ENCODE results near the gene RASA2.
A peak's percentile ranks its signal among the peaks of the same experiment; 100 is the strongest.

RASA2 gene

DNA sequence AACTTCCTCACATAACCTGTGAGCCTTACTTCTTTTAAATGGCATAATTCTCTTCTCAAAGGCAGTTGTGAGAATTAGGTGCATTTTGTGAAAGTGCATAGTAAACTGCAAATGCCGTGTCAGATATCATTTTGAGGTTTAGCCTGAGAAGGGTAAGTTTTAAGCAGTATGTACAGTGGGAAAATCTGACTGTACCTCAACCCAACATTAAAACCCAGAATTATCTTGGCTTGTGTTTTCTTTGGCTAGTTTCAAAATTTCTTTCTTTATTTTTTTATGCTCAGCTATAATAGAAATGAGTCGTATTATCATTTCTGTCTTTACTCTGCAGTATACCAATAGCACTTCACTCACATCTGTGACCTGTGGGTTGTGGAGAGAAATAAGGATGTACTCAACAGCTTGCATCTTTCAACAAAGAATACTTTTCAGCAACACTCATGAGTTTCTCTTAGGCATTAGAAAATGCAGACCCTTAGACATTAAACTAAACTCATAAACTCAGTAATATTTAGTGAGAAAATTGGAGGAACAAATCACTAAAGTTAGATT is 65.7 kb downstream of the RASA2 start:
- Histone ChIP-seq H3K9me2 (replicated peaks; ENCODE audit: low read depth, low read length) (no peaks in the 10 kb centered on the region), H3K4me1 (ENCODE audit: insufficient read depth, low read length, poor library complexity, severe bottlenecking) (peaks cover 22% of the 10 kb centered on the region), H3K27me3 (ENCODE audit: insufficient read depth, low read length, poor library complexity, severe bottlenecking) (no peaks in the 10 kb centered on the region), H3K9me3 (ENCODE audit: insufficient read depth, low read depth, low read length) (peaks cover 6% of the 10 kb centered on the region; the same call in 1 of the 2 replicates), H3F3A (ENCODE audit: low read depth) (peaks cover 5% of the 10 kb centered on the region; the same call in 1 of the 2 replicates), H3K9ac (ENCODE audit: low read depth, low read length, poor library complexity, severe bottlenecking) (no peak overlapping the region), H3K4me3 (ENCODE audit: low read length, poor library complexity, severe bottlenecking) (peak overlapping the region; percentile 11), H3K4me2 (ENCODE audit: low read depth, low read length, poor library complexity, severe bottlenecking) (peak overlapping the region; percentile 58), H4K20me1 (ENCODE audit: insufficient read depth, low read length, poor library complexity, severe bottlenecking) (peaks cover 17% of the 10 kb centered on the region), H3K79me2 (ENCODE audit: insufficient read depth, low read length) (peaks cover 20% of the 10 kb centered on the region), H3K36me3 (ENCODE audit: insufficient read depth, low read length) (peaks cover 51% of the 10 kb centered on the region), H2AFZ (ENCODE audit: low read length) (no peak overlapping the region)
- TF ChIP-seq EZH2phosphoT487 (IDR thresholded peaks at IDR 0.05; ENCODE audit: borderline replicate concordance), result no peak
- TF ChIP-seq, protein P1, sequence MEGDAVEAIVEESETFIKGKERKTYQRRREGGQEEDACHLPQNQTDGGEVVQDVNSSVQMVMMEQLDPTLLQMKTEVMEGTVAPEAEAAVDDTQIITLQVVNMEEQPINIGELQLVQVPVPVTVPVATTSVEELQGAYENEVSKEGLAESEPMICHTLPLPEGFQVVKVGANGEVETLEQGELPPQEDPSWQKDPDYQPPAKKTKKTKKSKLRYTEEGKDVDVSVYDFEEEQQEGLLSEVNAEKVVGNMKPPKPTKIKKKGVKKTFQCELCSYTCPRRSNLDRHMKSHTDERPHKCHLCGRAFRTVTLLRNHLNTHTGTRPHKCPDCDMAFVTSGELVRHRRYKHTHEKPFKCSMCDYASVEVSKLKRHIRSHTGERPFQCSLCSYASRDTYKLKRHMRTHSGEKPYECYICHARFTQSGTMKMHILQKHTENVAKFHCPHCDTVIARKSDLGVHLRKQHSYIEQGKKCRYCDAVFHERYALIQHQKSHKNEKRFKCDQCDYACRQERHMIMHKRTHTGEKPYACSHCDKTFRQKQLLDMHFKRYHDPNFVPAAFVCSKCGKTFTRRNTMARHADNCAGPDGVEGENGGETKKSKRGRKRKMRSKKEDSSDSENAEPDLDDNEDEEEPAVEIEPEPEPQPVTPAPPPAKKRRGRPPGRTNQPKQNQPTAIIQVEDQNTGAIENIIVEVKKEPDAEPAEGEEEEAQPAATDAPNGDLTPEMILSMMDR (conservative IDR thresholded peaks at IDR 0.05; ENCODE audit: low read length), result no peak

DNA sequence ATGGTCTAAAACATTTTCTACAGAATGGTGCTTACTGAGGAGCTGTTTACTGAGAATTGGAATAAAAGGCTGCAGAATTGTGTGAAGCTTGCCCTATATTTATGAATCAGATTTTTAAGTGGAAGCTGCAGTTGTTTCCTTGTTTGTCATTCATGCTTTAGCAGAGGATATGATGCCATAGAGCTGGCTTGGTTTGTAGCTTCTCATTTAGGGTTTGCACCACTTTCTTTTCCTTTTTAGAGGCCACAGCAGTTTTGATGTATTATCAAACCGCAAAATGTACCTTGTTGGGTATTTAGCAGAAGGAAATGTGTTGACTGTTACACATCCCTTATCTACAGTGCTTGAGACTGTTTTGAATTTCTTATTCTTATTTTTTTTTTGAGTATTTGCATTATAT is 66.2 kb downstream of the RASA2 start:
- no peak overlapping the region for H2AFZ ChIP-seq (ENCODE audit: low read length)
- H3K9me3 ChIP-seq (ENCODE audit: insufficient read depth, low read depth, low read length), result peaks cover 3% of the 10 kb centered on the region; the same call in 1 of the 2 replicates
- peaks cover 26% of the 10 kb centered on the region for H3K4me1 ChIP-seq (ENCODE audit: insufficient read depth, low read length, poor library complexity, severe bottlenecking)
- H3K4me3 ChIP-seq (ENCODE audit: low read length, poor library complexity, severe bottlenecking), result peak overlapping the region; percentile 17
- TF ChIP-seq, protein P1 (conservative IDR thresholded peaks at IDR 0.05; ENCODE audit: low read length), result no peak
- no peak for TF ChIP-seq EZH2phosphoT487 (IDR thresholded peaks at IDR 0.05; ENCODE audit: borderline replicate concordance)
- H3K36me3 ChIP-seq (ENCODE audit: insufficient read depth, low read length), result peaks cover 50% of the 10 kb centered on the region
- H3K9ac ChIP-seq (ENCODE audit: low read depth, low read length, poor library complexity, severe bottlenecking), result no peak overlapping the region
- H4K20me1 ChIP-seq (ENCODE audit: insufficient read depth, low read length, poor library complexity, severe bottlenecking), result peaks cover 17% of the 10 kb centered on the region
- no peaks in the 10 kb centered on the region for H3K9me2 ChIP-seq (replicated peaks; ENCODE audit: low read depth, low read length)
- peak overlapping the region; percentile 58 for H3K4me2 ChIP-seq (ENCODE audit: low read depth, low read length, poor library complexity, severe bottlenecking)
- peaks cover 15% of the 10 kb centered on the region for H3K79me2 ChIP-seq (ENCODE audit: insufficient read depth, low read length)
- peaks cover 5% of the 10 kb centered on the region; the same call in 1 of the 2 replicates for H3F3A ChIP-seq (ENCODE audit: low read depth)
- H3K27me3 ChIP-seq (ENCODE audit: insufficient read depth, low read length, poor library complexity, severe bottlenecking), result no peaks in the 10 kb centered on the region

DNA sequence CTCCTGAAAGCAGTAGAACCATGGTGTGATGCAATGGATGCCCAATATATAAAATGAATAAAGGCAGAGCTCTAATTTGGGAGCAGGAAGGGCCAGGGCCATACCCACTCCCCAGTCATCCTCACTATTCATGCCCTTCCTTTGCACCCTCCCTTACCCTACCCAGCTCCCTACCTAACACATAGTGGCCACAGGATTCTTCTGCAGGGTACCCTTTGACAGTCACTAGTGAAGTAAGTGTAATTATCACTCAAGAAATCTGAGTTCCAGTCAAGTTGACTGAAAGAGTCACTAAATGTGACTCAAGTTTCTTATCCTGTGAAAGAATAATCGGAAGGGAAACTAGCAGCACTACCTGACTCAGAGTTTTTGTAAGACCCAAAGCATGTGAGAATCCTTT is 69.2 kb downstream of the RASA2 start:
- Histone ChIP-seq H3K4me1 (ENCODE audit: insufficient read depth, low read length, poor library complexity, severe bottlenecking) (peaks cover 32% of the 10 kb centered on the region), H3K36me3 (ENCODE audit: insufficient read depth, low read length) (peaks cover 40% of the 10 kb centered on the region; the same call in 1 of the 2 replicates), H3K9me2 (replicated peaks; ENCODE audit: low read depth, low read length) (no peaks in the 10 kb centered on the region), H3K27me3 (ENCODE audit: insufficient read depth, low read length, poor library complexity, severe bottlenecking) (no peaks in the 10 kb centered on the region), H3K4me3 (ENCODE audit: low read length, poor library complexity, severe bottlenecking) (no peak overlapping the region), H3K9me3 (ENCODE audit: insufficient read depth, low read depth, low read length) (no peaks in the 10 kb centered on the region), H3K4me2 (ENCODE audit: low read depth, low read length, poor library complexity, severe bottlenecking) (no peak overlapping the region), H3K79me2 (ENCODE audit: insufficient read depth, low read length) (0 out of 2 replicates have a peak, but pooled peaks cover 2% of the 10 kb centered on the region), H3F3A (ENCODE audit: low read depth) (peaks cover 5% of the 10 kb centered on the region; the same call in 1 of the 2 replicates), H2AFZ (ENCODE audit: low read length) (no peak overlapping the region), H4K20me1 (ENCODE audit: insufficient read depth, low read length, poor library complexity, severe bottlenecking) (peaks cover 13% of the 10 kb centered on the region), H3K9ac (ENCODE audit: low read depth, low read length, poor library complexity, severe bottlenecking) (no peak overlapping the region)
- TF ChIP-seq EZH2phosphoT487 (IDR thresholded peaks at IDR 0.05; ENCODE audit: borderline replicate concordance), result no peak
- TF ChIP-seq, protein P1 (conservative IDR thresholded peaks at IDR 0.05; ENCODE audit: low read length), result no peak
